ENCODE data around the gene ARHGEF4. TPM values are rescaled to one million over a fixed set of nuclear protein-coding genes. Genes with fewer than 3 reads are reported as not detected.
A peak's percentile ranks its signal among the peaks of the same experiment; 100 is the strongest.

ARHGEF4 gene
- total RNA-seq, 4 donors from 2014 or later, result 108 to 378 (median 134) TPM

DNA sequence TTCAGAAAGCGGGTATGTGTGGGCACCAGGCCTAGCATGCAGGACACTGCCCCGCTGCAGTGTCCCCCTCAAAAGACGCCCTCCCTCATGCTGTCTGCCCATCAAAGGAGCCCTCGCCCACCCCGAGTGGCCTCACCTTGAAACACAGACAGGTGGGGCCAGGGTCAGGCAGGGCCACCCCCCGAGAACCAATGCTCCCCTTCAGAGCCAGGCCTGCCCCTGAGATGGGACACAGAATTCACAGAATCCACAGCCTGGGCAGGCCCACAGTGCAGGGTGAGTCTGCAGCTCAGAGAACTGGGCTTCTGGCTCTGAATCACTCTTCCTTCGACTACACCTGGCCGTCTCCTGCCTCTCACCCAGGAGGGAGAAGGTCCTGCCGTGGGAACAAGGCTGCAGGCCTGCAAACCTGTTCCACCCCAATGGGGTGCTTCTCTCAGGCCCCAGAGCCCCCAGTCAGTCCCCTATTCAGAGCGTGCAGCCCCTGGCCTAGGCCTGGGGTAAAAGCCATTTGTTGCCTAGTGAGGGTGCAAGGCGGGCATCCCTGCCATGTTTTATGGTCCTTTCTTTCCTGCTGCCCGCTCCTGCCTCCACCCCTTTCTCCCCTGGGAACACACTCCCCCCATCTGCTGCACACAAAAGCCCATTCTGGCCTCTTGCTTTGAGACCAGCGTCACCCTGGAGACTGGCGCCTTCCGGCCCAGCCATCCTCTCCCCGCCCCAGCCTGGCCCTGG, 11.3 kb upstream of the ARHGEF4 start:
- H3K27me3 ChIP-seq, result no peaks in the 10 kb centered on the region
- peaks cover 8% of the 10 kb centered on the region for H3K4me1 ChIP-seq
- H3K27ac ChIP-seq, result no peak overlapping the region
- TF ChIP-seq POLR2A (IDR thresholded peaks at IDR 0.05), result no peak
- no peak for TF ChIP-seq POLR2AphosphoS5 (IDR thresholded peaks at IDR 0.05)
- TF ChIP-seq CTCF (IDR thresholded peaks at IDR 0.05), result no peak
- no peak for TF ChIP-seq EP300 (IDR thresholded peaks at IDR 0.05)
- DNase-seq (ENCODE audit: low spot score in 2 of 2), result no peak
- H3K36me3 ChIP-seq, result no peaks in the 10 kb centered on the region
- WGBS, result 74% methylated on average over 6 of the region's 16 CpGs
- no peak overlapping the region for H3K4me3 ChIP-seq
- H3K9me3 ChIP-seq, result no peaks in the 10 kb centered on the region

- no peak for TF ChIP-seq POLR2AphosphoS5 (IDR thresholded peaks at IDR 0.05)
- no peak for TF ChIP-seq POLR2A (IDR thresholded peaks at IDR 0.05)
- no peak for TF ChIP-seq EP300 (IDR thresholded peaks at IDR 0.05)
- TF ChIP-seq CTCF (IDR thresholded peaks at IDR 0.05), result no peak
- Histone ChIP-seq H3K36me3 (no peaks in the 10 kb centered on the region), H3K27ac (no peak overlapping the region), H3K27me3 (no peaks in the 10 kb centered on the region), H3K4me3 (no peak overlapping the region), H3K4me1 (peaks cover 5% of the 10 kb centered on the region), H3K9me3 (no peaks in the 10 kb centered on the region)
- 82% methylated on average over 7 of the region's 13 CpGs for WGBS
- DNase-seq (ENCODE audit: low spot score in 2 of 2), result no peak
Measured at GRCh38 chr2:130825966-130826253, 10.8 kb upstream of the ARHGEF4 start.

- WGBS, result 53% methylated on average over 6 of the region's 12 CpGs
- H3K9me3 ChIP-seq, result no peaks in the 10 kb centered on the region
- H3K4me1 ChIP-seq, result peaks cover 5% of the 10 kb centered on the region
- no peak for DNase-seq (ENCODE audit: low spot score in 2 of 2)
- no peak overlapping the region for H3K27ac ChIP-seq
- TF ChIP-seq CTCF (IDR thresholded peaks at IDR 0.05), result no peak
- no peak for TF ChIP-seq EP300 (IDR thresholded peaks at IDR 0.05)
- no peak for TF ChIP-seq POLR2AphosphoS5 (IDR thresholded peaks at IDR 0.05)
- TF ChIP-seq POLR2A (IDR thresholded peaks at IDR 0.05), result no peak
- H3K27me3 ChIP-seq, result peaks cover 3% of the 10 kb centered on the region
- no peaks in the 10 kb centered on the region for H3K36me3 ChIP-seq
- H3K4me3 ChIP-seq, result no peak overlapping the region
Measured at GRCh38 chr2:130826419-130826818, 10.3 kb upstream of the ARHGEF4 start.

GRCh38 chr2:130826821-130827501, 9.8 kb upstream of the ARHGEF4 start:
- Histone ChIP-seq H3K27ac (no peak overlapping the region), H3K27me3 (peaks cover 3% of the 10 kb centered on the region), H3K9me3 (no peaks in the 10 kb centered on the region), H3K4me3 (no peak overlapping the region), H3K36me3 (no peaks in the 10 kb centered on the region), H3K4me1 (peaks cover 5% of the 10 kb centered on the region)
- WGBS, result 63% methylated on average over 4 of the region's 7 CpGs
- peak in 1 of 2 donors; percentile 51 for DNase-seq (ENCODE audit: low spot score in 2 of 2)
- TF ChIP-seq CTCF (IDR thresholded peaks at IDR 0.05) (no peak), EP300 (IDR thresholded peaks at IDR 0.05) (no peak), POLR2A (IDR thresholded peaks at IDR 0.05) (no peak), POLR2AphosphoS5 (IDR thresholded peaks at IDR 0.05) (no peak)

GRCh38 chr2:130827502-130828251, 9.0 kb upstream of the ARHGEF4 start:
- 55% methylated on average over 11 of the region's 15 CpGs for WGBS
- Histone ChIP-seq H3K27me3 (peaks cover 8% of the 10 kb centered on the region), H3K9me3 (no peaks in the 10 kb centered on the region), H3K36me3 (no peaks in the 10 kb centered on the region), H3K4me1 (peaks cover 5% of the 10 kb centered on the region), H3K4me3 (no peak overlapping the region), H3K27ac (no peak overlapping the region)
- no peak for TF ChIP-seq EP300 (IDR thresholded peaks at IDR 0.05)
- TF ChIP-seq POLR2A (IDR thresholded peaks at IDR 0.05), result no peak
- no peak for TF ChIP-seq CTCF (IDR thresholded peaks at IDR 0.05)
- TF ChIP-seq POLR2AphosphoS5 (IDR thresholded peaks at IDR 0.05), result no peak
- DNase-seq (ENCODE audit: low spot score in 2 of 2), result no peak

All from suprapubic skin (tissue), 4 donors.